GM12801 (cell line): Measurements from ENCODE around the gene TDRD9.

Experiments
- CTCF ChIP-seq: IDR thresholded peaks from one replicate; pipeline ENCODE4 v1.5.1; 2011; ENCODE audit warnings: control low read depth; ENCODE audit not compliant: insufficient read length; ENCODE audit errors: extremely low read depth

The TDRD9 gene

GRCh38 chr14:103928011-103928890 is at the start of gene TDRD9:
TDRD9 (plus strand) TSS chr14:103928456; CDS start chr14:103928510, 54 bp downstream.
- no peak for TF ChIP-seq CTCF

GRCh38 chr14:103879118-103879569 is 49.1 kb upstream of the TDRD9 start:
- TF ChIP-seq CTCF = no peak

- no peak for TF ChIP-seq CTCF
Observed at GRCh38 chr14:103879570-103880347, 48.5 kb upstream of the TDRD9 start.

- TF ChIP-seq CTCF = no peak
Observed at GRCh38 chr14:103880348-103881267, 47.6 kb upstream of the TDRD9 start.

- TF ChIP-seq CTCF = no peak
Observed at GRCh38 chr14:103881268-103882201, 46.7 kb upstream of the TDRD9 start.

- no peak for TF ChIP-seq CTCF
Observed at GRCh38 chr14:103882503-103883262, 45.6 kb upstream of the TDRD9 start.
